SK-N-MC (cell line): ENCODE data around the gene THADA.

Experiments used
- EZH2 ChIP-seq: fragments of 200-600 bp; sonication (generic); IDR thresholded peaks from one replicate; pipeline ENCODE4 v1.6.1; 2017; ENCODE audit warnings: antibody characterized with exemption
- FOXP2 ChIP-seq: optimal IDR thresholded peaks from 2 replicates; pipeline ENCODE3; 2011; ENCODE audit warnings: mild to moderate bottlenecking, moderate library complexity; ENCODE audit not compliant: insufficient read depth; ENCODE audit errors: extremely low read length, control extremely low read depth
- POLR2AphosphoS5 ChIP-seq: IDR thresholded peaks from 2 replicates; pipeline ENCODE4 v1.6.1; 2012; ENCODE audit warnings: mild to moderate bottlenecking, low read depth, low read length, borderline replicate concordance

DNA sequence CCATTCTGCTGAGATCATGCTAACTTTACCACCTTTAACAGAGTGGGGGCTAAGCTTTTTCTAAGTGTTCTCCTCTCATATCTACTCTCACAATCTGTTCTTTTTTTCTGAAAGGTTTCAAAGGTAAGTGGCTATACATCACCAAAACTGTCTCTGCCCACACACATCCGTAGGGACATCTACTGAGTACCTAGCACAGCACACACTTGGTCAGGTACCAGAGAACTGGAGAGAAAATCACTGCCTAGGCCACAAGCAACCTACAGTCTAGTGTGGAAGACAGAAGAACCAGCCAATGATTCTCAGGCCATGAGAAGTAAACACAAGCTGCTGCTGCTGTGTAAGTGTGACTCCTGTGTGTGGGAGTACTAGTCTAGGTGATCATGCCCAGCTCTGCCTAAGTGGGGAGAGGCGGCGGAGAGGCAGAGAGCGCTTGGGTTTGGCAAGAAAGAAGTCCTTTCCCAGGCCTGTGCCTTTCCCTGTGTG lies 193.3 kb downstream of the THADA start:
- TF ChIP-seq EZH2 = no peak
- no peak for TF ChIP-seq POLR2AphosphoS5
- no peak for TF ChIP-seq FOXP2
